Muscle layer of duodenum (tissue), 2 donors: ENCODE measurements around the gene MEX3A.
"Not testable (repeated sequence)": the region's sequence is repeated elsewhere in the genome, so short reads cannot be mapped to it uniquely, and the experiment has no call there.

Source experiments
- H3K27ac ChIP-seq: one replicate; pipeline ENCODE4 v1.7.0; 2013; ENCODE audit warnings: mild to moderate bottlenecking, low read length
- H3K27me3 ChIP-seq: one replicate; pipeline ENCODE4 v1.7.0; 2013; ENCODE audit warnings: low read depth, mild to moderate bottlenecking, control low read depth, low read length
- H3K36me3 ChIP-seq, 2 donors: one replicate each; pipeline ENCODE4 v1.7.0; 2013; ENCODE audit warnings: low read length in 2 of 2, control low read depth in 1 of 2, mild to moderate bottlenecking in 1 of 2; ENCODE audit not compliant: insufficient read depth in 2 of 2, control insufficient read depth in 1 of 2
- H3K4me1 ChIP-seq, 2 donors: one replicate each; pipeline ENCODE4 v1.7.0; 2013; ENCODE audit warnings: low read length in 2 of 2, mild to moderate bottlenecking in 2 of 2, control low read depth in 1 of 2, moderate library complexity in 1 of 2; ENCODE audit not compliant: insufficient read depth in 2 of 2, control insufficient read depth in 1 of 2
- H3K4me3 ChIP-seq, 2 donors: one replicate each; pipeline ENCODE4 v1.7.0; 2013; ENCODE audit warnings: low read length in 2 of 2, low read depth in 1 of 2, mild to moderate bottlenecking in 1 of 2
- H3K9me3 ChIP-seq, 2 donors: one replicate each; pipeline ENCODE4 v1.7.0; 2013; ENCODE audit warnings: low read length in 2 of 2, control low read depth in 1 of 2, mild to moderate bottlenecking in 1 of 2; ENCODE audit not compliant: control insufficient read depth in 1 of 2
- donor health status: healthy.

Gene MEX3A

DNA sequence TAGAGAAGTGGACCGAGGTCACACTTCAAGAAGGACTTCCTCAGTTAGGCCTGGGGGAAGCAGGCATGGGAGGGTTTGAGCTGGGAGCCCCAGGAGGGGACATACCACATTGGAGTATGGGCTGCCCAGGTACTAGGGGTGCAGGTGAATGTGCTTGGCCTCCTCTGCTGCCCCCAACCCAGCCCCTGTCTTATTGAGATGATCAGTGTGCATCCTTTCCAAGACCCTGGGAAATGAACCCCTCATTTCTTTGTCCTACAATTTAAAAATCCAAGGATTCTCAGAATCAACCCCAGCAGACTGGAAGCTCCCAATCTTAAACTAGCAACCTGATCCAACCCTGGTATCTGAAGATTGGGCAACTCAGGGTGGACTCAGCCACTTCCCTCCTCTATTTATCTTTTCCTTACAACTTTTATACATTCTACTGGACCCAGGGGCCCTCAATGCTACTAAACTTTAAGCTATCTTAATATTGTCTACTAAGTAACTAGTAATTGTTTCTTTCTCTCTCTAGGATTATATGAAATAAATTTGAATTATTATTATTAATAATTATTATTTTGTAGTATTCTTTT lies 9.1 kb downstream of the MEX3A start:
- H3K9me3 ChIP-seq = no peaks in the 10 kb centered on the region
- no peak overlapping the region for H3K4me3 ChIP-seq
- H3K4me1 ChIP-seq = no peaks in the 10 kb centered on the region
- H3K27me3 ChIP-seq = no peaks in the 10 kb centered on the region
- no peaks in the 10 kb centered on the region for H3K36me3 ChIP-seq
- H3K27ac ChIP-seq = no peak overlapping the region

GRCh38 chr1:156072251-156072650 lies 10.0 kb downstream of the MEX3A start:
- H3K9me3 ChIP-seq = no peaks in the 10 kb centered on the region
- no peak overlapping the region for H3K4me3 ChIP-seq
- no peaks in the 10 kb centered on the region for H3K4me1 ChIP-seq
- H3K27ac ChIP-seq = no peak overlapping the region
- no peaks in the 10 kb centered on the region for H3K27me3 ChIP-seq
- no peaks in the 10 kb centered on the region for H3K36me3 ChIP-seq

DNA sequence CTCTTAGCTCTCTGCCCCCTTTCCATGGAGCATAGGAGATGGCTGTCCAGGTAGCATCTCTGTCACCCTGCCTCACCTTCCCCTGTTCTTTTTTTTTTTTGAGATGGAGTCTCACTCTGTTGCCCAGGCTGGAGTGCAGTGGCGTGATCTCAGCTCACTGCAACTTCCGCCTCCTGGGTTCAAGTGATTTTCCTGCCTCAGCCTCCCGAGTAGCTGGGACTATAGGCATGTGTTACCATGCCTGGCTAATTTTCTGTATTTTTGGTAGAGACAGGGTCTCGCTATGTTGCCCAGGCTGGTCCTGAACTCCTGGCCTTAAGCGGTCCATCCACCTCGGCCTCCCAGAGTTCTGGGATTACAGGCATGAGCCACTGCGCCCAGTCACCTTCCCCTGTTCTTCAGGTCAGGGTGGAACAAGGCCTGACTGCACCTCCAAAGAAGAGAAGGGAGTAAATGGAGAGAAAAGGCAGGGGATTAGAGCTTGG lies 10.9 kb downstream of the MEX3A start:
- not testable (repeated sequence) for H3K9me3 ChIP-seq, H3K4me3 ChIP-seq, H3K36me3 ChIP-seq, H3K27me3 ChIP-seq, H3K4me1 ChIP-seq, H3K27ac ChIP-seq

GRCh38 chr1:156070548-156070947 lies 11.7 kb downstream of the MEX3A start:
- Histone ChIP-seq H3K9me3 (no peaks in the 10 kb centered on the region), H3K36me3 (no peaks in the 10 kb centered on the region), H3K4me3 (no peak overlapping the region), H3K27me3 (no peaks in the 10 kb centered on the region), H3K27ac (no peak overlapping the region), H3K4me1 (no peaks in the 10 kb centered on the region)

DNA sequence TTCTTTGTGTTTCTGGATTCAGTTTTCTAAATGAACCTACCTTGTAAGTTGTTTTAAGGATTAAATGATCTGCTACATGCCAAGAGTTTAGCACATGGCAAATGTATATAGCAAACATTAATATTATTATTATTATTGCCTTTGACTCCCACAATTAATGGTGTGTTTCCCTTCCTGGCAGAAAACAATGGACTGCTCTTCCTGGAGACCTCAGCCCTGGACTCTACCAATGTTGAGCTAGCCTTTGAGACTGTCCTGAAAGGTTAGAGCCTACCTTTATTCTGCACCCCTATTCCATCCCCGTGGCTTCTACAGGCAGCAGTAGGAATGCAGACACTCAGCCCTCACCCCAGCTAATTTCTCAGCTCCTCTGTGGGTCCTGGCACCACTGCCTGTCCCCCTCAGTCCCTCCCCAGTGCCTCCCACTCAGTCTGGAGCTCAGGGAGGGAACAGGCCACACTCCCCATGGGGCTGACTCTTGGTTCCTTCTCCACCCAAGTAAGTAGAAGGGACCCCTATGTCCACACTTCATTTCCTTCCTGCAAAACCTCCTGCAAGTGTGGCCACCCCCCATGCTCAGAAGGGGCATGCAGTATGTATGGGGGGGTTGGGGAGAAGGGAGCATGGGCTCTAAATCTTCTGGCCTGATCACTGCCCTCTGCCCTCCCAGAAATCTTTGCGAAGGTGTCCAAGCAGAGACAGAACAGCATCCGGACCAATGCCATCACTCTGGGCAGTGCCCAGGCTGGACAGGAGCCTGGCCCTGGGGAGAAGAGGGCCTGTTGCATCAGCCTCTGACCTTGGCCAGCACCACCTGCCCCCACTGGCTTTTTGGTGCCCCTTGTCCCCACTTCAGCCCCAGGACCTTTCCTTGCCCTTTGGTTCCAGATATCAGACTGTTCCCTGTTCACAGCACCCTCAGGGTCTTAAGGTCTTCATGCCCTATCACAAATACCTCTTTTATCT lies 12.5 kb downstream of the MEX3A start:
- Histone ChIP-seq H3K27me3 (no peaks in the 10 kb centered on the region), H3K27ac (no peak overlapping the region), H3K4me1 (no peaks in the 10 kb centered on the region), H3K36me3 (no peaks in the 10 kb centered on the region), H3K9me3 (no peaks in the 10 kb centered on the region), H3K4me3 (no peak overlapping the region)

DNA sequence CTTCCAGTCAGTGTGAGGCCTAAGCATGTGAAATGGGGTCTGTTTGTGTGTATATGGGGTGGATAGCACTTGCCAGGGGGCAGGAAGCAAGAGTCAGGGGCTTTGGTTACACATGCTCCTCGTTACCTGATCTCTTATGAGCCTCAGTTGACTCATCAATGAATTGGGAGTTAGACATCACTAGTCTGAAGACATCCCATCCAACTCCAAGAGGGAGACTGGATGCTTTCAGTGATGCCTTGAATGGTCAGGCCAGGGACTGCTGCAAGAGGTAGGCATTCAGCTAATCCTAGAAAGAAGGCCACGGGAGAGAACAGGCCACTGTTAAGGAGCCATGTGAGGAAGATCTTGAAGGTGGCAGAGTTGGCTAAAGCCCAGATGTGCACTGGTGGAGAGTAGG lies 15.0 kb downstream of the MEX3A start:
- H3K27me3 ChIP-seq = no peaks in the 10 kb centered on the region
- H3K36me3 ChIP-seq = no peaks in the 10 kb centered on the region
- H3K4me1 ChIP-seq = no peaks in the 10 kb centered on the region
- no peaks in the 10 kb centered on the region for H3K9me3 ChIP-seq
- no peak overlapping the region for H3K27ac ChIP-seq
- no peak overlapping the region for H3K4me3 ChIP-seq

DNA sequence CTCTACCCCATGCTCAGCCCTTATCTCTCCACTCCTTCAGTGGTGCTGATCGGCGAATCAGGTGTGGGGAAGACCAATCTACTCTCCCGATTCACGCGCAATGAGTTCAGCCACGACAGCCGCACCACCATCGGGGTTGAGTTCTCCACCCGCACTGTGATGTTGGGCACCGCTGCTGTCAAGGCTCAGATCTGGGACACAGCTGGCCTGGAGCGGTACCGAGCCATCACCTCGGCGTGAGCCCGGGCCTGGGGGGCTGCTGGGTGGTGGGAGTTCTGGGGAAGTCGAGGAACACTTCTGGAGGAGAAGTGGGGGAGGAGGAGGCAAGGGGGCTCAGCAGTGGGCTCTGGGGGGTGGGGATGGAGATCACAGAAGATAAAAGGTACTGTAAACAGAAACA lies 16.4 kb downstream of the MEX3A start:
- no peaks in the 10 kb centered on the region for H3K9me3 ChIP-seq
- no peaks in the 10 kb centered on the region for H3K36me3 ChIP-seq
- no peak overlapping the region for H3K4me3 ChIP-seq
- no peaks in the 10 kb centered on the region for H3K4me1 ChIP-seq
- H3K27ac ChIP-seq = no peak overlapping the region
- no peaks in the 10 kb centered on the region for H3K27me3 ChIP-seq

- no peaks in the 10 kb centered on the region for H3K27me3 ChIP-seq
- H3K4me3 ChIP-seq = no peak overlapping the region
- no peaks in the 10 kb centered on the region for H3K4me1 ChIP-seq
- no peaks in the 10 kb centered on the region for H3K9me3 ChIP-seq
- H3K36me3 ChIP-seq = no peaks in the 10 kb centered on the region
- no peak overlapping the region for H3K27ac ChIP-seq
Observed at GRCh38 chr1:156065212-156065611, 17.1 kb downstream of the MEX3A start.

DNA sequence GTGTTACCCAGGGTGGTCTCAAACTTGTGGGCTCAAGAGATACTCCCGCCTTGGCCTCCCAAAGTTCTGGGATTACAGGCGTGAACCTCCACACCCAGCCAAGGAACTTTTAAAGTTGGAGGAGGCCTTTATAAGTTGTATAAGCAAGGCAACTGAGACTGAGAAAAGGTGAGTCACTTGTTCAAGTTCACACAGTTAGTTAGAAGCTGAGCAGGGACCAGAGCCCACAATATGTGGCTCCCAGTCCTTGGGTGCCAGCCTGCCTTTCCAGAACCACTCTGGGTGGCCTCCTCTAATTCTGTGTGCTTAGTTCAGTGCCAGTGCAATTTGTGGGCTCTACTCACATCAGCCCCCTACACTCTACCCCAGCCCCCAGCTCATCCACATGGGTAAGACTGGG lies 17.6 kb downstream of the MEX3A start:
- H3K4me3 ChIP-seq = no peak overlapping the region
- no peaks in the 10 kb centered on the region for H3K9me3 ChIP-seq
- H3K27me3 ChIP-seq = no peaks in the 10 kb centered on the region
- no peaks in the 10 kb centered on the region for H3K4me1 ChIP-seq
- no peaks in the 10 kb centered on the region for H3K36me3 ChIP-seq
- H3K27ac ChIP-seq = no peak overlapping the region

- Histone ChIP-seq H3K27ac (no peak overlapping the region), H3K27me3 (no peaks in the 10 kb centered on the region), H3K9me3 (no peaks in the 10 kb centered on the region), H3K36me3 (no peaks in the 10 kb centered on the region), H3K4me1 (no peaks in the 10 kb centered on the region), H3K4me3 (no peak overlapping the region)
Observed at GRCh38 chr1:156063997-156064285, 18.3 kb downstream of the MEX3A start.

DNA sequence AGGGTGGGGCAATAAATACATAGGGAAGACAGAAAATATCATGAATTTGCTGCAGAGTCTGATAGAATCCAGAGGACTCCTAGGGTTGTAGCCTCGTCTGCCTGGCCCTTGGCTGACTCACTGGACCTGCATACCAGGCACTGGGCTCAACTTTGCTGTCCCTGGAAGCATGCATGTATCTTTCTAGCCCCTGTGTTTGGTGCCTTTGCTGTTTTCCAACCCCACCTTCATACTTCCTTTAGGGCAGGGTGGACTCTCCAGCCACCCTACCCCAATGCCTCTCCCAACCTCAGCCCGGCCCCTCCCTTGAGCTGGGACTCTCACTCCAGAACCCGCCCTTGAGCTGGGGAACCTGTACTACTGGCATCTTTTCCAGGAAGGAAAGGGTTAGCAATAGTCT lies 20.1 kb downstream of the MEX3A start:
- H3K27ac ChIP-seq = no peak overlapping the region
- H3K4me3 ChIP-seq = peak overlapping the region in 1 of 2 donors; percentile 45
- H3K9me3 ChIP-seq = no peaks in the 10 kb centered on the region
- H3K27me3 ChIP-seq = no peaks in the 10 kb centered on the region
- peaks cover 4 to 8% of the 10 kb centered on the region in 2 donors for H3K36me3 ChIP-seq
- H3K4me1 ChIP-seq = no peaks in the 10 kb centered on the region
